T-helper 2 cell treated with Interferon-gamma antibody and Interleukin-4, amounts not matched to agents 5 μg/mL and 100 μg/mL, for 36 hours (primary cell): ENCODE results near the gene LYPD6B.
A peak's percentile ranks its signal among the peaks of the same experiment; 100 is the strongest.

Experiments used
- DNase-seq: peaks from one replicate; pipeline ENCODE4 v3.0.0; 2021; ENCODE audit warnings: low spot score
- H3K27ac Mint-ChIP-seq: one replicate; pipeline ENCODE4 v1.8.0; 2021; ENCODE audit warnings: mild to moderate bottlenecking, mixed read lengths
- H3K27me3 Mint-ChIP-seq: one replicate; pipeline ENCODE4 v1.8.0; 2021; ENCODE audit warnings: low read depth, mixed read lengths
- H3K36me3 Mint-ChIP-seq: one replicate; pipeline ENCODE4 v1.8.0; 2021; ENCODE audit warnings: low read depth, mixed read lengths
- H3K4me1 Mint-ChIP-seq: one replicate; pipeline ENCODE4 v1.8.0; 2021; ENCODE audit warnings: low read depth, mixed read lengths
- H3K4me3 Mint-ChIP-seq: one replicate; pipeline ENCODE4 v1.8.0; 2022; ENCODE audit warnings: mild to moderate bottlenecking, moderate library complexity, mixed read lengths
- H3K9me3 Mint-ChIP-seq: one replicate; pipeline ENCODE4 v1.8.0; 2021; ENCODE audit warnings: mixed read lengths

The LYPD6B gene

GRCh38 chr2:149038442-149039212 is at the start of gene LYPD6B:
TSS of gene LYPD6B (plus strand) at chr2:149038699. CDS start at chr2:149130949, 92,250 bp downstream.
- H3K4me3 Mint-ChIP-seq = peak within 1 kb of the TSS; percentile 26
- H3K27me3 Mint-ChIP-seq = peaks cover 66% of the 10 kb centered on the region
- no peaks in the 10 kb centered on the region for H3K36me3 Mint-ChIP-seq
- H3K4me1 Mint-ChIP-seq = peaks cover 1% of the 10 kb centered on the region
- no peak for DNase-seq
- H3K9me3 Mint-ChIP-seq = no peaks in the 10 kb centered on the region
- no peak within 1 kb of the TSS for H3K27ac Mint-ChIP-seq

GRCh38 chr2:148989882-148990493 is 48.5 kb upstream of the LYPD6B start:
- H3K9me3 Mint-ChIP-seq = no peaks in the 10 kb centered on the region
- H3K36me3 Mint-ChIP-seq = no peaks in the 10 kb centered on the region

GRCh38 chr2:148990968-148991367 is 47.5 kb upstream of the LYPD6B start:
- Mint-ChIP-seq H3K4me1 (no peaks in the 10 kb centered on the region), H3K27me3 (no peaks in the 10 kb centered on the region), H3K27ac (no peak overlapping the region), H3K9me3 (no peaks in the 10 kb centered on the region), H3K4me3 (no peak overlapping the region), H3K36me3 (peaks cover 2% of the 10 kb centered on the region)
- no peak for DNase-seq

More at GRCh38 chr2:148989882-148990493, 48.5 kb upstream of the LYPD6B start:
- no peaks in the 10 kb centered on the region for H3K27me3 Mint-ChIP-seq
- H3K27ac Mint-ChIP-seq = no peak overlapping the region
- H3K4me3 Mint-ChIP-seq = no peak overlapping the region
- DNase-seq = peak; percentile 18
- no peaks in the 10 kb centered on the region for H3K4me1 Mint-ChIP-seq

GRCh38 chr2:148992448-148992847 is 46.1 kb upstream of the LYPD6B start:
- H3K36me3 Mint-ChIP-seq = peaks cover 2% of the 10 kb centered on the region
- no peaks in the 10 kb centered on the region for H3K27me3 Mint-ChIP-seq
- no peaks in the 10 kb centered on the region for H3K4me1 Mint-ChIP-seq
- no peak overlapping the region for H3K4me3 Mint-ChIP-seq
- no peaks in the 10 kb centered on the region for H3K9me3 Mint-ChIP-seq
- no peak for DNase-seq
- no peak overlapping the region for H3K27ac Mint-ChIP-seq

- Mint-ChIP-seq H3K4me1 (no peaks in the 10 kb centered on the region), H3K27ac (no peak overlapping the region), H3K4me3 (no peak overlapping the region), H3K27me3 (no peaks in the 10 kb centered on the region), H3K36me3 (peaks cover 2% of the 10 kb centered on the region), H3K9me3 (no peaks in the 10 kb centered on the region)
- DNase-seq = no peak
Observed at GRCh38 chr2:148993351-148993750, 45.1 kb upstream of the LYPD6B start.

GRCh38 chr2:148994341-148994740 is 44.2 kb upstream of the LYPD6B start:
- H3K9me3 Mint-ChIP-seq = no peaks in the 10 kb centered on the region
- DNase-seq = no peak
- no peak overlapping the region for H3K27ac Mint-ChIP-seq
- H3K4me3 Mint-ChIP-seq = no peak overlapping the region
- no peaks in the 10 kb centered on the region for H3K4me1 Mint-ChIP-seq
- H3K27me3 Mint-ChIP-seq = no peaks in the 10 kb centered on the region
- peaks cover 2% of the 10 kb centered on the region for H3K36me3 Mint-ChIP-seq

GRCh38 chr2:148996805-148997204 is 41.7 kb upstream of the LYPD6B start:
- no peaks in the 10 kb centered on the region for H3K9me3 Mint-ChIP-seq
- no peak overlapping the region for H3K4me3 Mint-ChIP-seq
- no peak overlapping the region for H3K27ac Mint-ChIP-seq
- H3K4me1 Mint-ChIP-seq = no peaks in the 10 kb centered on the region
- peaks cover 7% of the 10 kb centered on the region for H3K36me3 Mint-ChIP-seq
- no peak for DNase-seq
- H3K27me3 Mint-ChIP-seq = no peaks in the 10 kb centered on the region

GRCh38 chr2:148998165-148998830 is 40.2 kb upstream of the LYPD6B start:
- no peaks in the 10 kb centered on the region for H3K27me3 Mint-ChIP-seq

GRCh38 chr2:148998831-148999200 is 39.7 kb upstream of the LYPD6B start:
- no peak overlapping the region for H3K4me3 Mint-ChIP-seq
- no peaks in the 10 kb centered on the region for H3K9me3 Mint-ChIP-seq
- H3K36me3 Mint-ChIP-seq = peaks cover 13% of the 10 kb centered on the region
- no peaks in the 10 kb centered on the region for H3K4me1 Mint-ChIP-seq
- H3K27me3 Mint-ChIP-seq = no peaks in the 10 kb centered on the region
- DNase-seq = no peak
- H3K27ac Mint-ChIP-seq = no peak overlapping the region

More at GRCh38 chr2:148998165-148998830, 40.2 kb upstream of the LYPD6B start:
- Mint-ChIP-seq H3K4me3 (no peak overlapping the region), H3K27ac (no peak overlapping the region), H3K9me3 (no peaks in the 10 kb centered on the region), H3K36me3 (peaks cover 13% of the 10 kb centered on the region), H3K4me1 (no peaks in the 10 kb centered on the region)
- no peak for DNase-seq

- Mint-ChIP-seq H3K27ac (no peak overlapping the region), H3K4me1 (no peaks in the 10 kb centered on the region), H3K9me3 (no peaks in the 10 kb centered on the region), H3K4me3 (no peak overlapping the region), H3K36me3 (peaks cover 13% of the 10 kb centered on the region), H3K27me3 (no peaks in the 10 kb centered on the region)
- DNase-seq = no peak
Observed at GRCh38 chr2:148999451-148999921, 39.0 kb upstream of the LYPD6B start.

- H3K9me3 Mint-ChIP-seq = no peaks in the 10 kb centered on the region
- no peak overlapping the region for H3K4me3 Mint-ChIP-seq
- H3K27ac Mint-ChIP-seq = no peak overlapping the region
- peaks cover 11% of the 10 kb centered on the region for H3K36me3 Mint-ChIP-seq
- no peaks in the 10 kb centered on the region for H3K4me1 Mint-ChIP-seq
- no peaks in the 10 kb centered on the region for H3K27me3 Mint-ChIP-seq
- DNase-seq = no peak
Observed at GRCh38 chr2:149000158-149000938, 38.2 kb upstream of the LYPD6B start.

- H3K27ac Mint-ChIP-seq = no peak overlapping the region
- peaks cover 11% of the 10 kb centered on the region for H3K36me3 Mint-ChIP-seq
- no peaks in the 10 kb centered on the region for H3K27me3 Mint-ChIP-seq
- H3K4me1 Mint-ChIP-seq = no peaks in the 10 kb centered on the region
- H3K9me3 Mint-ChIP-seq = no peaks in the 10 kb centered on the region
- DNase-seq = no peak
- H3K4me3 Mint-ChIP-seq = no peak overlapping the region
Observed at GRCh38 chr2:149001496-149001895, 37.0 kb upstream of the LYPD6B start.

GRCh38 chr2:149002378-149002890 is 36.1 kb upstream of the LYPD6B start:
- Mint-ChIP-seq H3K27ac (no peak overlapping the region), H3K27me3 (no peaks in the 10 kb centered on the region), H3K4me3 (no peak overlapping the region), H3K36me3 (peaks cover 11% of the 10 kb centered on the region), H3K4me1 (no peaks in the 10 kb centered on the region), H3K9me3 (no peaks in the 10 kb centered on the region)
- DNase-seq = no peak
